Fibroblast of skin of left biceps (primary cell): ENCODE measurements around the gene SLC7A7.
"Not testable (repeated sequence)": the region's sequence is repeated elsewhere in the genome, so short reads cannot be mapped to it uniquely, and the experiment has no call there.

Experiments
- DNase-seq, 2 experiments: peaks; one replicate each; pipeline ENCODE4 v3.0.0-alpha.2; 2013; ENCODE audit warnings: low read depth in 2 of 2

The SLC7A7 gene

GRCh38 chr14:22753586-22753985, 61.6 kb downstream of the SLC7A7 start:
- no peak for DNase-seq

- DNase-seq = no peak
These were observed 62.8 kb downstream of the SLC7A7 start for GRCh38 chr14:22752422-22752821.

GRCh38 chr14:22748631-22749068, 66.6 kb downstream of the SLC7A7 start:
- DNase-seq = no peak

DNA sequence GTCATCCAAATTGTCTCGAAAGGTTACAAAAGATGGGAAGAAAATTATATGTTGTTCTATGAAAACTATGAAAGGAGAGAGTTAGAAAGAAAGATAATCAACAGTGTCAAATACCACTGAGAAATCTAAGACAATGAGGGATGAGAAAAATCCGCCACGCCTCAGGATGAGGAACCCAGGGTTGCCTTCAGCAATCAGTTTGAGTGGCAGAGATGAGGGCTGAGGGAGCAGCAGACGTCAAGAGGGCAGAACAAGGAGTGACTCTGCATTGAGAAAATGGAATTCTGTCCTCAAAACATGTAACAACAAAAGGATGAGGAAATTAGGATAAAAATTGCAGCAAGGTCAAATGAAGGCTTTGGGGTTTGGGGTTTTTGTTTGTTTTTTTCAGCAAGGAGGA, 67.0 kb downstream of the SLC7A7 start:
- DNase-seq = no peak

GRCh38 chr14:22747769-22748168, 67.5 kb downstream of the SLC7A7 start:
- no peak for DNase-seq

DNA sequence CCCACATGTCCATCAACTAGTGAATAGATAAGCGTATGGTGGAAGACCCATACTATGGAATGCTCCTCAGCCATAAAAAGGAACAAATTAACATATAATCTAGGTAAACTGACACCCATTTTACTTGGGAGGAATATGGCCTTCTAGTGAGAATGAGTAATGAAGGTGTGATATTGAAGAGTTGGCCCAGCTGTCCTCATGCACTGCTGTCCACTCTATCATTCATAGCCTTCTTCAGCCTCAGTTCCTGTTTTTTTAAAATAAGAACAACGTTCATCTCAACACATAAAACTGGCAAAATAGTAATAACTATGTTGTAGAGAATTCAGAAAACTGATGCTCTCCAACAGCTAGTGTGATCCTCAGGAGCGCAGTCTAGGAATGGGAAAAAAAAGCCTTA, 75.2 kb downstream of the SLC7A7 start:
- DNase-seq = no peak

- no peak for DNase-seq
These were observed 75.8 kb downstream of the SLC7A7 start for GRCh38 chr14:22739423-22739822.

GRCh38 chr14:22737052-22737451, 78.2 kb downstream of the SLC7A7 start:
- DNase-seq = no peak

DNA sequence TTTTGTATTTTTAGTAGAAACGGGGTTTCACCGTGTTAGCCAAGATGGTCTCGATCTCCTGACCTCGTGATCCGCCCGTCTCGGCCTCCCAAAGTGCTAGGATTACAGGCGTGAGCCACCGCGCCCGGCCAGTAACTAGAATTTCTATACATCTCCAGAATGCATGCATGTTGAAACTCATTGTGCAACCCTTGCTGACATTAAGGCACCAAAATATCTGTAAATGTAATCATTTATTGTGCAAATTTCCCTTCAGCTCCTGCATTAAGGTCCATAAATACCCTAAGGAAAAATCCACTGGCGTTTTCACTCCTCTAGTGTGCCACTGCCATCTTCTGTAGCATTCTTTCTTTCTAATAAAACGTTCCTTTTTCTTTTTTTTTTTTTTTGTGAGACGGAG, 78.9 kb downstream of the SLC7A7 start:
- not testable (repeated sequence) for DNase-seq

- DNase-seq = no peak
These were observed 80.1 kb downstream of the SLC7A7 start for GRCh38 chr14:22735096-22735495.

GRCh38 chr14:22733829-22734228, 81.4 kb downstream of the SLC7A7 start:
- no peak for DNase-seq

DNA sequence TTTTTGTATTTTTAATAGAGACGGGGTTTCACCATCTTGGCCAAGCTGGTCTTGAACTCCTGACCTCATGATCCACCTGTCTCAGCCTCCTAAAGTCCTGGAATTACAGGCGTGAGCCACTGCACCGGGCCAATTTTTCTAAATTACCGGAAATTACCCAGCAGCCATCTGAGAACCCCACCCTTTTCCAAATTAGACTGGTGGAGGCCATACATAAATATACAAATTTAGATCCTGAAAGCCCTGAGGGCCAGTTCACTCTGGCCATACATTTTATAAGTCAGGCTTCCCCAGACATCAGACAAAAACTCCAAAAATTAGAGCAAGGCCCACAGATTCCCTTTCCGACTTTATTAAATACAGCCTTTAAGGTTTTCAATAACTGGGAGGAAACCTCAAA, 83.2 kb downstream of the SLC7A7 start:
- DNase-seq = not testable (repeated sequence)

DNA sequence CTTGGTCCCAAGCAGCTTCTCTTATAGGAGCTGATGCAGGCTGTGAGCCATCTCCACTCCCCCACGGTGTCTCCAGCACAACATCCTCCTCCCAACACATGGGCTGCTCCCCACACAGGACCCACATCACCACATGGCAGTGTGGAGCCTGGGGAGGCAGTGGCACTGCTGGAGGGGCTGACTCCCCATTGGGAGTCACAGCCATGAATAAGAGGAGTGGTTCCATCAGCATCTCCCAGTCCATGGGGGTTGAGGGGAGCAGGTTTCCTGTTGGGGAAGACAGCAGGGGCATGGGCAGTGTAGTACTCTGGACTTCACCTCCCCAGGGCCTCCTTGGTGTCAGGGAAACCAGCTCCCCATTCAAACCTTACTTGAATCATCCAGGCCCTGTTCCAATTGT, 89.2 kb downstream of the SLC7A7 start:
- DNase-seq = no peak

DNA sequence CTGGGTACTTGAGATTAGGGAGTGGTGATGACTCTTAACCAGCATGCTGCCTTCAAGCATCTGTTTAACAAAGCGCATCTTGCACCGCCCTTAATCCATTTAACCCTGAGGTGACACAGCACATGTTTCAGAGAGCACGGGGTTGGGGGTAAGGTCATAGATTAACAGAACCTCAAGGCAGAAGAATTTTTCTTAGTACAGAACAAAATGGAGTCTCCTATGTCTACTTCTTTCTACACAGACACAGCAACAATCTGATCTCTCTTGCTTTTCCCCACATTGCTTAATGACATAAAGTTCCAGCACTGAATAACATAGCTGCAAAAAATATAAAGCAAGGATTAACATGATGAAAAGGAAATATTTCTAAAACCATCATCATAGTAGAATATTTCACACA, 89.9 kb downstream of the SLC7A7 start:
- DNase-seq = not testable (repeated sequence)

DNA sequence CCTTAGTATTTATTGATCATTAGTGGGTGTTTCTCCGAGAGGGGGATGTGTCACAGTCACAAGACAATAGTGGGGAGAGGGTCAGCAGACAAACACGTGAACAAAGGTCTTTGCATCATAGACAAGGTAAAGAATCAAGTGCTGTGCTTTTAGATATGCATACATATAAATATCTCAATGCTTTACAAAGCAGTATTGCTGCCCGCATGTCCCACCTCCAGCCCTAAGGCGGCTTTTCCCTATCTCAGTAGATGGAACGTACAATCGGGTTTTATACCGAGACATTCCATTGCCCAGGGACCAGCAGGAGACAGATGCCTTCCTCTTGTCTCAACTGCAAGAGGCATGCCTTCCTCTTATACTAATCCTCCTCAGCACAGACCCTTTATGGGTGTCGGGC, 90.4 kb downstream of the SLC7A7 start:
- not testable (repeated sequence) for DNase-seq

- DNase-seq = no peak
These were observed 91.4 kb downstream of the SLC7A7 start for GRCh38 chr14:22723815-22724214.
